ENCODE data around the gene FOXD4L6. TPM values are rescaled to one million over a fixed set of nuclear protein-coding genes. Genes with fewer than 3 reads are reported as not detected.
"Not testable (repeated sequence)": the region's sequence is repeated elsewhere in the genome, so short reads cannot be mapped to it uniquely, and the experiment has no call there.

Gene FOXD4L6
- not detected for total RNA-seq

GRCh38 chr9:41128581-41128980 lies at the start of gene FOXD4L6:
Gene FOXD4L6, minus strand, starts transcription at chr9:41128681. Its CDS starts 298 bp downstream, at chr9:41128383.
- H3K36me3 ChIP-seq; H3K4me3 ChIP-seq; H3K9me3 ChIP-seq; DNase-seq; H3K4me1 ChIP-seq; H3K27me3 ChIP-seq; intact Hi-C loops (cut with DNase I; ENCODE audit: low total_unique reads); in situ Hi-C loops (cut with MboI; ENCODE audit: low sequenced_read_pairs in 4 of 4); H3K27ac ChIP-seq; ATAC-seq: not testable (repeated sequence)

- H3K4me1 ChIP-seq; H3K4me3 ChIP-seq; ATAC-seq; in situ Hi-C loops (cut with MboI; ENCODE audit: low sequenced_read_pairs in 4 of 4); intact Hi-C loops (cut with DNase I; ENCODE audit: low total_unique reads); H3K27me3 ChIP-seq; H3K36me3 ChIP-seq; DNase-seq; H3K27ac ChIP-seq; H3K9me3 ChIP-seq: not testable (repeated sequence)
These were observed 46.5 kb upstream of the FOXD4L6 start for GRCh38 chr9:41174994-41175393.

GRCh38 chr9:41150116-41150515 lies 21.6 kb upstream of the FOXD4L6 start:
- H3K27ac ChIP-seq; intact Hi-C loops (cut with DNase I; ENCODE audit: low total_unique reads); in situ Hi-C loops (cut with MboI; ENCODE audit: low sequenced_read_pairs in 4 of 4); H3K36me3 ChIP-seq; ATAC-seq; H3K9me3 ChIP-seq; H3K27me3 ChIP-seq; H3K4me1 ChIP-seq; H3K4me3 ChIP-seq; DNase-seq: not testable (repeated sequence)

- ATAC-seq; H3K4me1 ChIP-seq; H3K4me3 ChIP-seq; DNase-seq; intact Hi-C loops (cut with DNase I; ENCODE audit: low total_unique reads); in situ Hi-C loops (cut with MboI; ENCODE audit: low sequenced_read_pairs in 4 of 4); H3K27ac ChIP-seq; H3K27me3 ChIP-seq; H3K36me3 ChIP-seq; H3K9me3 ChIP-seq: not testable (repeated sequence)
These were observed 13.4 kb upstream of the FOXD4L6 start for GRCh38 chr9:41141878-41142277.

- DNase-seq; in situ Hi-C loops (cut with MboI; ENCODE audit: low sequenced_read_pairs in 4 of 4); ATAC-seq: not testable (repeated sequence)
These were observed 1.6 kb downstream of the FOXD4L6 start for GRCh38 chr9:41126746-41127446.

GRCh38 chr9:41125936-41126335 lies 2.5 kb downstream of the FOXD4L6 start:
- in situ Hi-C loops (cut with MboI; ENCODE audit: low sequenced_read_pairs in 4 of 4); H3K4me3 ChIP-seq; H3K4me1 ChIP-seq; intact Hi-C loops (cut with DNase I; ENCODE audit: low total_unique reads); H3K36me3 ChIP-seq; H3K27ac ChIP-seq; ATAC-seq; DNase-seq; H3K27me3 ChIP-seq; H3K9me3 ChIP-seq: not testable (repeated sequence)

More at GRCh38 chr9:41126746-41127446, 1.6 kb downstream of the FOXD4L6 start:
- H3K4me1 ChIP-seq; H3K36me3 ChIP-seq; H3K9me3 ChIP-seq; H3K27me3 ChIP-seq; H3K4me3 ChIP-seq; intact Hi-C loops (cut with DNase I; ENCODE audit: low total_unique reads); H3K27ac ChIP-seq: not testable (repeated sequence)

GRCh38 chr9:41125109-41125658 lies 3.3 kb downstream of the FOXD4L6 start:
- ATAC-seq; DNase-seq; H3K27ac ChIP-seq; in situ Hi-C loops (cut with MboI; ENCODE audit: low sequenced_read_pairs in 4 of 4); H3K4me1 ChIP-seq; H3K36me3 ChIP-seq; H3K9me3 ChIP-seq; H3K27me3 ChIP-seq; intact Hi-C loops (cut with DNase I; ENCODE audit: low total_unique reads); H3K4me3 ChIP-seq: not testable (repeated sequence)

GRCh38 chr9:41124250-41125108 lies 4.0 kb downstream of the FOXD4L6 start:
- H3K36me3 ChIP-seq; H3K27ac ChIP-seq; H3K4me3 ChIP-seq; H3K9me3 ChIP-seq; DNase-seq; H3K27me3 ChIP-seq; intact Hi-C loops (cut with DNase I; ENCODE audit: low total_unique reads); H3K4me1 ChIP-seq; in situ Hi-C loops (cut with MboI; ENCODE audit: low sequenced_read_pairs in 4 of 4): not testable (repeated sequence)
- ATAC-seq, result peak in 1 of 2 donors; percentile 24

GRCh38 chr9:41123812-41124211 lies 4.7 kb downstream of the FOXD4L6 start:
- DNase-seq; in situ Hi-C loops (cut with MboI; ENCODE audit: low sequenced_read_pairs in 4 of 4); H3K4me3 ChIP-seq; H3K36me3 ChIP-seq; H3K9me3 ChIP-seq; H3K4me1 ChIP-seq; H3K27me3 ChIP-seq; intact Hi-C loops (cut with DNase I; ENCODE audit: low total_unique reads); H3K27ac ChIP-seq: not testable (repeated sequence)
- peak in 1 of 2 donors; percentile 21 for ATAC-seq

- H3K4me1 ChIP-seq; ATAC-seq; H3K27me3 ChIP-seq; DNase-seq; H3K27ac ChIP-seq; H3K4me3 ChIP-seq; H3K36me3 ChIP-seq; H3K9me3 ChIP-seq; in situ Hi-C loops (cut with MboI; ENCODE audit: low sequenced_read_pairs in 4 of 4); intact Hi-C loops (cut with DNase I; ENCODE audit: low total_unique reads): not testable (repeated sequence)
These were observed 5.1 kb downstream of the FOXD4L6 start for GRCh38 chr9:41123396-41123795.

- ATAC-seq; H3K36me3 ChIP-seq; H3K27me3 ChIP-seq; H3K9me3 ChIP-seq; H3K4me3 ChIP-seq; intact Hi-C loops (cut with DNase I; ENCODE audit: low total_unique reads); H3K27ac ChIP-seq; DNase-seq; in situ Hi-C loops (cut with MboI; ENCODE audit: low sequenced_read_pairs in 4 of 4); H3K4me1 ChIP-seq: not testable (repeated sequence)
These were observed 7.8 kb downstream of the FOXD4L6 start for GRCh38 chr9:41120696-41121095.
